ENCODE measurements around the gene INSIG1. TPM values are rescaled to one million over a fixed set of nuclear protein-coding genes. Genes with fewer than 3 reads are reported as not detected.

INSIG1 gene
- total RNA-seq, 1 experiment from 2014 or later, result 92.6 TPM

DNA sequence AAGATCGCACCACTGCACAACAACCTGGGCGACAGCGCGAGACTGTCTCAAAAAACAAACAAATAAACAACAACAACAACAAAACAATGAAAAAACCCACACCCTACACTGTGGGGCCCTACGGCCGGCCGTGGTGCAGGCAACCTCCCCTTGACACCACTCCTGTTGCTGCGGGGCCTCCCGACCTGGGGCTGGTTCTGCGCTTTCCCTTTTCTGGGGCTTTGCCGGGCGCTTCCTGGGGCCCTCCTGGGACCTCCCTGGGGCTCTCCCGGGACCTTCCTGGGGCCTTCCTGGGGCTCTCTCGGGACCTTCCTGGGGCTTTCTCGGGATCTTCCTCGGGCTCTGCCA, 46.6 kb downstream of the INSIG1 start:
- peaks cover 6% of the 10 kb centered on the region; the same call in 1 of the 2 replicates for H3K4me1 ChIP-seq (ENCODE audit: control insufficient read depth, insufficient read depth, low read length)
- in situ Hi-C loops (cut with HindIII; ENCODE audit: low pct_unique_long_range_greater_than_20kb, low sequenced_read_pairs) (no loop called here), intact Hi-C loops (cut with micrococcal nuclease; ENCODE audit: unreplicated experiment) (loop anchor here (2.0 to 5.0 kb wide), 2 partner anchors 153 to 417 kb away; no protein-coding TSS in a partner anchor)
- ChIA-PET CTCF (interaction anchor here (1.2 kb wide), 1 partner anchor 155 kb away, joined by 3 read pairs; no protein-coding TSS in a partner anchor), POLR2A (no interaction called here)
- DNase-seq (ENCODE audit: low read depth, low spot score) (no peak), ATAC-seq (no peak)
- H3K27me3 ChIP-seq (ENCODE audit: control insufficient read depth, insufficient read depth, low read length), result no peaks in the 10 kb centered on the region
- H3K4me3 ChIP-seq (ENCODE audit: low read depth in 2 of 2, low read length in 2 of 2), result peak overlapping the region; percentile 46 to 48
- BruUV-seq (replicated peaks), result no TSS peak
- H3K36me3 ChIP-seq (ENCODE audit: control insufficient read depth, insufficient read depth, low read length), result no peaks in the 10 kb centered on the region
- H3K9me3 ChIP-seq (ENCODE audit: control insufficient read depth, insufficient read depth, low read depth, low read length), result no peaks in the 10 kb centered on the region
- TF ChIP-seq REST (IDR thresholded peaks at IDR 0.05; ENCODE audit: insufficient read depth in 1 of 2, low read depth in 2 of 2, low read length in 1 of 2), result no peak
- no peak for TF ChIP-seq TCF7L2 (IDR thresholded peaks at IDR 0.05; ENCODE audit: low read depth, low read length)
- no peak for TF ChIP-seq SIN3A (IDR thresholded peaks at IDR 0.05; ENCODE audit: borderline replicate concordance, insufficient read depth, low read depth, low read length)
- TF ChIP-seq POLR2AphosphoS5 (IDR thresholded peaks at IDR 0.05; ENCODE audit: low read depth, low read length), result no peak
- TF ChIP-seq, protein P1, sequence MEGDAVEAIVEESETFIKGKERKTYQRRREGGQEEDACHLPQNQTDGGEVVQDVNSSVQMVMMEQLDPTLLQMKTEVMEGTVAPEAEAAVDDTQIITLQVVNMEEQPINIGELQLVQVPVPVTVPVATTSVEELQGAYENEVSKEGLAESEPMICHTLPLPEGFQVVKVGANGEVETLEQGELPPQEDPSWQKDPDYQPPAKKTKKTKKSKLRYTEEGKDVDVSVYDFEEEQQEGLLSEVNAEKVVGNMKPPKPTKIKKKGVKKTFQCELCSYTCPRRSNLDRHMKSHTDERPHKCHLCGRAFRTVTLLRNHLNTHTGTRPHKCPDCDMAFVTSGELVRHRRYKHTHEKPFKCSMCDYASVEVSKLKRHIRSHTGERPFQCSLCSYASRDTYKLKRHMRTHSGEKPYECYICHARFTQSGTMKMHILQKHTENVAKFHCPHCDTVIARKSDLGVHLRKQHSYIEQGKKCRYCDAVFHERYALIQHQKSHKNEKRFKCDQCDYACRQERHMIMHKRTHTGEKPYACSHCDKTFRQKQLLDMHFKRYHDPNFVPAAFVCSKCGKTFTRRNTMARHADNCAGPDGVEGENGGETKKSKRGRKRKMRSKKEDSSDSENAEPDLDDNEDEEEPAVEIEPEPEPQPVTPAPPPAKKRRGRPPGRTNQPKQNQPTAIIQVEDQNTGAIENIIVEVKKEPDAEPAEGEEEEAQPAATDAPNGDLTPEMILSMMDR (IDR thresholded peaks at IDR 0.05), result no peak
- H3K27ac ChIP-seq (ENCODE audit: low read length), result no peak overlapping the region; the same call in 1 of the 2 replicates

- Histone ChIP-seq H3K27ac (ENCODE audit: low read length) (no peak overlapping the region; the same call in 1 of the 2 replicates), H3K4me1 (ENCODE audit: control insufficient read depth, insufficient read depth, low read length) (peaks cover 6% of the 10 kb centered on the region; the same call in 1 of the 2 replicates), H3K4me3 (ENCODE audit: low read depth in 2 of 2, low read length in 2 of 2) (peak overlapping the region; percentile 46 to 48), H3K27me3 (ENCODE audit: control insufficient read depth, insufficient read depth, low read length) (no peaks in the 10 kb centered on the region), H3K36me3 (ENCODE audit: control insufficient read depth, insufficient read depth, low read length) (no peaks in the 10 kb centered on the region), H3K9me3 (ENCODE audit: control insufficient read depth, insufficient read depth, low read depth, low read length) (no peaks in the 10 kb centered on the region)
- TF ChIP-seq POLR2AphosphoS5 (IDR thresholded peaks at IDR 0.05; ENCODE audit: low read depth, low read length), result no peak
- TF ChIP-seq, protein P1 (IDR thresholded peaks at IDR 0.05), result peak; percentile 99
- CTCF ChIA-PET, result interaction anchor here (0.6 to 1.2 kb wide), 9 partner anchors 13 to 417 kb away, joined by 3 to 11 read pairs (median 4); no protein-coding TSS in a partner anchor
- in situ Hi-C loops (cut with HindIII; ENCODE audit: low pct_unique_long_range_greater_than_20kb, low sequenced_read_pairs) (no loop called here), intact Hi-C loops (cut with micrococcal nuclease; ENCODE audit: unreplicated experiment) (loop anchor here (2.0 to 5.0 kb wide), 2 partner anchors 154 to 418 kb away; no protein-coding TSS in a partner anchor)
- POLR2A ChIA-PET, result interaction anchor here (0.7 kb wide), 1 partner anchor 387 kb away, joined by 11 read pairs; no protein-coding TSS in a partner anchor
- BruUV-seq (replicated peaks), result no TSS peak
- ATAC-seq (peak; percentile 96), DNase-seq (ENCODE audit: low read depth, low spot score) (peak; percentile 46)
Measured at GRCh38 chr7:155344618-155345433, 47.1 kb downstream of the INSIG1 start.
